Chondrocyte (in vitro differentiated cells): ENCODE results near the gene GPLD1. TPM values are rescaled to one million over a fixed set of nuclear protein-coding genes. Genes with fewer than 3 reads are reported as not detected.

ENCODE experiments used
- DNase-seq: peaks from one replicate; pipeline ENCODE4 v3.0.0; 2021; ENCODE audit warnings: mixed read lengths, low spot score
- H3K27ac Mint-ChIP-seq: one replicate; pipeline ENCODE4 v1.8.0; 2021; ENCODE audit warnings: mild to moderate bottlenecking, moderate library complexity, mixed read lengths; ENCODE audit not compliant: unreplicated experiment
- H3K27me3 Mint-ChIP-seq: 2 replicates; pipeline ENCODE4 v1.8.0; 2021; ENCODE audit warnings: low read depth, mixed read lengths
- H3K36me3 Mint-ChIP-seq: 2 replicates; pipeline ENCODE4 v1.8.0; 2021; ENCODE audit warnings: low read depth, mixed read lengths
- H3K4me1 Mint-ChIP-seq: 2 replicates; pipeline ENCODE4 v1.8.0; 2021; ENCODE audit warnings: low read depth, mild to moderate bottlenecking, mixed read lengths
- H3K4me3 Mint-ChIP-seq: one replicate; pipeline ENCODE4 v1.8.0; 2021; ENCODE audit warnings: mild to moderate bottlenecking, moderate library complexity, mixed read lengths; ENCODE audit not compliant: unreplicated experiment
- H3K9me3 Mint-ChIP-seq: 2 replicates; pipeline ENCODE4 v1.8.0; 2021; ENCODE audit warnings: low read depth, mixed read lengths
- CTCF ChIP-seq: fragments of 200-600 bp; sonication (generic); IDR thresholded peaks from 2 replicates; pipeline ENCODE4 v1.5.0; 2021; ENCODE audit warnings: antibody characterized with exemption, mild to moderate bottlenecking, moderate library complexity
- total RNA-seq: library from RNA; stranded (reverse); gene quantifications from 3 replicates; pipeline ENCODE4 v1.2.1, GENCODE V29; 2021

The GPLD1 gene
- total RNA-seq, 1 donor from 2014 or later, result 4.2 TPM

- no peak for TF ChIP-seq CTCF
- no peak overlapping the region for H3K27ac Mint-ChIP-seq
- H3K9me3 Mint-ChIP-seq, result peaks cover 9% of the 10 kb centered on the region
- H3K4me1 Mint-ChIP-seq, result peaks cover 6% of the 10 kb centered on the region
- H3K4me3 Mint-ChIP-seq, result no peak overlapping the region
- no peaks in the 10 kb centered on the region for H3K36me3 Mint-ChIP-seq
- no peak for DNase-seq
- peaks cover 20% of the 10 kb centered on the region for H3K27me3 Mint-ChIP-seq
Measured at GRCh38 chr6:24397631-24398030, 91.7 kb downstream of the GPLD1 start.

- peaks cover 20% of the 10 kb centered on the region for H3K27me3 Mint-ChIP-seq
- H3K9me3 Mint-ChIP-seq, result peaks cover 9% of the 10 kb centered on the region
- no peak overlapping the region for H3K27ac Mint-ChIP-seq
- TF ChIP-seq CTCF, result no peak
- H3K4me3 Mint-ChIP-seq, result no peak overlapping the region
- DNase-seq, result no peak
- no peaks in the 10 kb centered on the region for H3K36me3 Mint-ChIP-seq
- no peaks in the 10 kb centered on the region for H3K4me1 Mint-ChIP-seq
Measured at GRCh38 chr6:24396824-24397223, 92.6 kb downstream of the GPLD1 start.

GRCh38 chr6:24394780-24395437 lies 94.5 kb downstream of the GPLD1 start:
- no peak overlapping the region for H3K4me3 Mint-ChIP-seq
- H3K27ac Mint-ChIP-seq, result no peak overlapping the region
- no peak for DNase-seq
- H3K36me3 Mint-ChIP-seq, result no peaks in the 10 kb centered on the region
- H3K9me3 Mint-ChIP-seq, result peaks cover 9% of the 10 kb centered on the region
- H3K4me1 Mint-ChIP-seq, result no peaks in the 10 kb centered on the region
- no peak for TF ChIP-seq CTCF
- H3K27me3 Mint-ChIP-seq, result peaks cover 9% of the 10 kb centered on the region

GRCh38 chr6:24394061-24394779 lies 95.2 kb downstream of the GPLD1 start:
- no peaks in the 10 kb centered on the region for H3K36me3 Mint-ChIP-seq
- peaks cover 2% of the 10 kb centered on the region for H3K27me3 Mint-ChIP-seq

More at GRCh38 chr6:24394061-24394779, 95.2 kb downstream of the GPLD1 start:
- H3K4me3 Mint-ChIP-seq, result no peak overlapping the region
- no peak overlapping the region for H3K27ac Mint-ChIP-seq
- H3K9me3 Mint-ChIP-seq, result peaks cover 9% of the 10 kb centered on the region
- no peak for DNase-seq
- no peak for TF ChIP-seq CTCF
- H3K4me1 Mint-ChIP-seq, result no peaks in the 10 kb centered on the region
